Fibroblast of mammary gland (primary cell): Measurements from ENCODE around the gene CAP2.

ENCODE experiments used
- DNase-seq: peaks from one replicate; pipeline ENCODE4 v3.0.0-alpha.2; 2010; ENCODE audit warnings: low read depth
- H3K4me3 ChIP-seq: 2 replicates; pipeline ENCODE4 v1.5.1; 2011; ENCODE audit warnings: low read depth, mild to moderate bottlenecking, low read length, moderate library complexity; ENCODE audit not compliant: control insufficient read depth
- CTCF ChIP-seq: conservative IDR thresholded peaks from 2 replicates; pipeline ENCODE4 v1.5.1; 2011; ENCODE audit warnings: low read depth, low read length, inconsistent platforms; ENCODE audit not compliant: control insufficient read depth, insufficient read depth

CAP2 gene

GRCh38 chr6:17501982-17502704 lies 108.7 kb downstream of the CAP2 start:
- TF ChIP-seq CTCF, result no peak
- no peak for DNase-seq
- H3K4me3 ChIP-seq, result no peak overlapping the region

- DNase-seq, result no peak
- no peak for TF ChIP-seq CTCF
- H3K4me3 ChIP-seq, result no peak overlapping the region
Measured at GRCh38 chr6:17503051-17503450, 109.7 kb downstream of the CAP2 start.

GRCh38 chr6:17504005-17504404 lies 110.6 kb downstream of the CAP2 start:
- no peak overlapping the region for H3K4me3 ChIP-seq
- DNase-seq, result no peak
- TF ChIP-seq CTCF, result no peak

DNA sequence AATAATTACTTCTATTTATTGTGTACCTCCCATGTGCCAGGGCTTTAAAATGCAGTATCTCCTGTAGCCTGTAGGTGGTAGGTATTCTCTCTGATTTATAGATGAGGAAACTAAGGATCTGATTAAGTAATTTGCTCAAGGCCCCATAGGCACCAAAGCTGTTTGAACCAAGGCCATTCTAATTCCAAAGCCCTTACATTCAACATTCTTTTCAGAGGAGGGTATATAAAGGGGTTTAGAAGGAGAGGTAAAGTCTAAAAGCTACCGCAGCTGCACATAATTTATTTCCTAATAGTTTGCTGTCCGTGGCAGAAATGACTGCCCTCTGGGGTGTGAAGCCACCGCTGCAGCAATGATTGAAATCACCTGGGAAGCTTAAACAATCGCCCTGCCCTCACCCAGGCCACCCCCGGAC lies 111.7 kb downstream of the CAP2 start:
- no peak overlapping the region for H3K4me3 ChIP-seq
- DNase-seq, result peak; percentile 14
- peak; percentile 35 for TF ChIP-seq CTCF

DNA sequence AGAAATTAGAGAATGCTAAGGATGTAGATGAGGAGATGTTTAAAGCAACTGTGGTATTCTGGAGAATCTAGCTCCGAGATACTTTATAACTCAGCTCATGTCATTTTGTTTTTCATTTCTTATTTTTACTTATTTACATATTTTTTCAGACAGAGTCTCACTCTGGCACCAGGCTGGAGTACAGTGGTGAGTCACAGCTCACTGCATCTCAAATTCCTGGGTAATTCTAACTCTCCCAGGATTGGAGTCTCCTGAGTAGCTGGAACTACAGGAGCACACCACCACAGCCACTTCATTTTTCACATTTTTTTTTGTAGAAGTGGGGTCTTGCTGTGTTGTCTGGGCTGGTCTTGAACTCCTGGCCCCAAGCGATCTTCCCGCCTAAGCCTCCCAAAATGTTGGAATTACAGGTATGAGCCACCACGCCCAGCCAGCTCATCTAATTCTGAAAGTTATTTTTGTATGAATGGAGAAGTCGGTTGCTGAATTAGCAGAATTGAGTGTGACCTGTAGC lies 112.4 kb downstream of the CAP2 start:
- H3K4me3 ChIP-seq, result no peak overlapping the region
- peak; percentile 15 for DNase-seq
- no peak for TF ChIP-seq CTCF

GRCh38 chr6:17506531-17506930 lies 113.1 kb downstream of the CAP2 start:
- no peak for TF ChIP-seq CTCF
- H3K4me3 ChIP-seq, result no peak overlapping the region
- no peak for DNase-seq
